HS-27A (cell line): ENCODE data around the gene DIAPH1.

Experiments used
- DNase-seq: peaks from one replicate; pipeline ENCODE4 v3.0.0-alpha.2; 2012; ENCODE audit warnings: low read depth, missing footprints

Gene DIAPH1

DNA sequence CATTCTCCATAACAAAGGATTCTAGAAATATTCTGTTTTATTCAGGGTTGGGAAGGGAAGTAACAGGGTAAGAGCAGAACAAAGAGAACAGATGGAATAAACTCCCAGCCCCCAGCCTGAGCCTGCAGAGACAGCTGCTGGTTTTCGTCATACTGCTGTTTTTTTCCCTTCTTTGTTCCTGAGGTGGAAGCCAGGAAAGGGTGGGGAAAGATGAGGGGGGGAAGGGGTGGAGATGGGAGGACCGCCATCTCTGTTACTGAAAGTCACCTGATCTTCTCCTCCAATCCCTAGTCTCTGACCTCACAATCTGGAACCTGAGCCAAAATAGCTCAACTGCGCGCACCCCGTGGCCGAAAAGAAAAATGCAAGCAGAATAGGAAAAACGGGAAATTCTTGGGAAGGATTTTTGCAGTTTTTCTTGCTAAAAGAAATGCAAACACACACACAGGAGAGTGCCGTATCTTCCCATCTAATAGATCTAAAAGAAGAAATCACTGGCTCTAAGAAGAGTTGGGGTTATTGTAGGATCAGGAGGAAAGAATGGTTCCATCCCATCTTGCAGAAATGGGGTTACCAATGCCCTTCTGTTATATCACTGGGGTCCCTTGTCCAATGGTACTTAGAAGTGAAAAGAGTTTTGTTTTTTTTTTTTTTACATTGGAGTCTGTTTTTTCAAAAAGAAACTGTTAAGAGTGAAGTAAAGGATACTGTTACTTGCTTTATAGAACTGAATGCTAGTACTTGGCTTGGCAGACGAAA lies 57.9 kb downstream of the DIAPH1 start:
- peak; percentile 51 for DNase-seq

DNA sequence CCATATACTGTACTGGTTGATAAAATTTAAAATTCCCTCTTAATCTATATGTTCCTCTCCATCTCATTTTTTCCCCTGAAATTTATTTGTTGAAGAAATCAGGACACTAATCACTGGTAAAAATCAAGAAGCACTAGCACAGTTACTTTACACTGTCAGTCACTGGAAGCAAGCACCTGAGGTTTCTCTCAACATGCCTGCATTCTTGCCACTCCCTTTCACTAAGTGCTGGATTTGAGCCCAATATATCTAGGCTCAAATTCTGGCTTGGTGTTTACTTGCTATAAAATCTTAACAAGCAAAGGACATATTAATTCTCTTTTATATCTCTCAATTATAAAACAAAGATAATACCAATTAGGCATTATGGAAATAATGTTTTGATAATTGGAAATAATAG lies 58.6 kb downstream of the DIAPH1 start:
- DNase-seq: no peak

DNA sequence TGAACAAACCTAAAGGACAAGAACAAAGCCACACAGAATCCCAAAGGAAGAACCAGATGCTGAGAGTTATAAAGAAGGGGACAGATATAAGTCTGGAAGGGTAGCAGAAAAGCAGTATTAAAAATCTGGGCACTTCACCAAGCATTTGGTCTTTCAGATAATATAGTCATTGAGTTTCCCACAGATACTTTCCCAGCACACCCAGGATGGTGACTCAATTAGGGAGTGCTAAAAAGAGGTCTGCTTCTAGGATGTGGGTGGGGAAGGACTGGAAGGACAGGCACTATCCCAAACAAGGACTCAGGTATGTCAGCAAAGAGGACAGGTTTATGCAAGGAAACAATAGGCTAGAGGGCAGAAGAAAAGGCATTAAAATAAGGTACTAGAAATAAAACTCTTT lies 59.3 kb downstream of the DIAPH1 start:
- DNase-seq: no peak

DNA sequence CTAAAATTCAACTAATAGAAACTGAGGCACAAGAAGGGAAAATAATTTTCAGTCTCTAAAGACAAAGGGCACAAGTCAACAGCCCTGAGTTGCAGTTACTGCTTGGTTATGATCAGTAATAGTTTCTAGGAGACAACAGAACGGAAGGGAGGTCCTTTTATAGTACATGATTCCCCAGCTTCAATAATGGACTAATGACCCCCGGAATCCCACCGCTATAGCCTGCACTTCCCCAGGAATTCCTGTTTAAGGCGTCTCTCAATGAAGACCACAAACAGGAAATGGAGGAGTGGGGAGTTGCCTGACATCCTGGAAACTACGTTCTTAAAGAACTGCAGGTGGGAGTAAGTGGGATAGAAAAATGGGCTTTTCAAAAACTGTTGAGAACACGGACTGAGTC lies 60.6 kb downstream of the DIAPH1 start:
- no peak for DNase-seq

DNA sequence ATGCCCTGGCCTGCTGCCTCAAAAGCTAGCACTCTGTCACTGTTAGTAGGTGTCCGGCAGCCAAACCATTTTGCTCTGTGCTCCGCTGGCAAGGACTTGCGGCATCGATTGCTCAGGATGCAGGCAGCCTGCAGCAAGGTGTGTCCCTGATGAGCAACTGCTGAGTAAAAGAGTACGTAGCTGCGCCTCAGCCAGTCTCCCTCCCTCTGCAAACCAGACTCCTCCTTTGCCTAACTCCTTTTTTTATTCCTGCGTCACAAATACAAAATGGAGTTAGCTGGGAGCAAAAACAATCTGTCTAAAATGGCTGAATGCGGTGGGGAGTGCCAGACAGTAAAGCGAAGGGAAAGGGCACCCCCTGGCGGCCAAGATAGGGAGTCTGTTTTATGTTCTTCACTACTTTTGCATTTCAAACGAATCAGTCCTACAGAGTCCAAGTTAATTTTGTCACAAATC lies 61.1 kb downstream of the DIAPH1 start:
- DNase-seq: no peak

DNA sequence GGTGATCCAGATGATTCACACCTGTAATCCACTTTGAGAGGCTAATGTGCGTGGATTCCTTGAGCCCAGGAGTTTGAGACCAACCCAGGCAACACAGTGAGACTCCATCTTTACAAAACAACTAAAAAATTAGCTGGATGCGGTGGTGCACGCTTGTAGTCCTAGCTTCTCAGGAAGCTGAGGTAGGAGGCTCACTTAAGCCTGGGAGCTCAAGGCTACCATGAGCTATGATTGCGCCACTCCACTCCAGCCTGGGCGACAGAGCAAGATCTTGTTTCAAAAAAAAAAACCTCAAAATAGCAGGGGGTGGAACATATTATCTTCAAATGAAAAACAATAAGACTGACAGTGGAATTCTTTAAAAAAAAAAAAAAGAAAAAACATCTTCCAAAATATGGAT lies 70.9 kb downstream of the DIAPH1 start:
- DNase-seq: no peak

DNA sequence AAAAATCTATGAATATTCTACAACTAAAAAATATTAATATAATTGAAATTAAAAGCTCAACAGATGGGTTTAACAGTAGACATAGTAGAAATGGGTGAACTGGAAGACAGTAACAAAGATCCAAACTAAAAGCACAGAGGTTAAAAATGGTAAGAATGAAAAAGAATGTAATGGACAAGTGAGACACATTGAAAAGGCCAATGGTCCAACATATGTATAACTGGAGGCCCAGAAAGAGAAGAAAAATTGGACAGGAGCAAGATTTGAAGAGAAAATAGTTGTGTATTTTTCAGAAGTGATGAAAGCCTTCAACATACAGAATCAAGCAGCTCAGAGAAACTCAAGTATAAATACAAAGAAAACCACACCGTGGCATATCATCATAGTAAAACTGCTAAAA lies 71.3 kb downstream of the DIAPH1 start:
- no peak for DNase-seq

DNA sequence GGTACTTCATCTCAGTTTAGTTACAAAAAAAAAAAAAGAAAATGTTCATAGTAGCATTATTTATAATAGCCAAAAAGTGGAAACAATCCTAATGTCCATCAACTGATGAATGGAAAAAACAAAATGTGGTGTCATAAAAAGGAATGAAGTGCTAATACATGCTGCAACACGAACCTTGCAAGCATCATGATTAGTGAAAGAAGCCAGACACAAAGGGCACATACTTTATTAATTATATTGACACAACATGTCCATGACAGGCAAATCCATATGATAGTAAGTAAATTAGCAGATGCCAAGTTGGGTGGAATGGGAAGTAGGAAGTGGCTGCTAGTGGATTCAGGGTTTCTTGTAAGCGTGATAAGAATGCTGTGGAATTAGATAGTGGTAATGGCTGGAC lies 75.7 kb downstream of the DIAPH1 start:
- no peak for DNase-seq

DNA sequence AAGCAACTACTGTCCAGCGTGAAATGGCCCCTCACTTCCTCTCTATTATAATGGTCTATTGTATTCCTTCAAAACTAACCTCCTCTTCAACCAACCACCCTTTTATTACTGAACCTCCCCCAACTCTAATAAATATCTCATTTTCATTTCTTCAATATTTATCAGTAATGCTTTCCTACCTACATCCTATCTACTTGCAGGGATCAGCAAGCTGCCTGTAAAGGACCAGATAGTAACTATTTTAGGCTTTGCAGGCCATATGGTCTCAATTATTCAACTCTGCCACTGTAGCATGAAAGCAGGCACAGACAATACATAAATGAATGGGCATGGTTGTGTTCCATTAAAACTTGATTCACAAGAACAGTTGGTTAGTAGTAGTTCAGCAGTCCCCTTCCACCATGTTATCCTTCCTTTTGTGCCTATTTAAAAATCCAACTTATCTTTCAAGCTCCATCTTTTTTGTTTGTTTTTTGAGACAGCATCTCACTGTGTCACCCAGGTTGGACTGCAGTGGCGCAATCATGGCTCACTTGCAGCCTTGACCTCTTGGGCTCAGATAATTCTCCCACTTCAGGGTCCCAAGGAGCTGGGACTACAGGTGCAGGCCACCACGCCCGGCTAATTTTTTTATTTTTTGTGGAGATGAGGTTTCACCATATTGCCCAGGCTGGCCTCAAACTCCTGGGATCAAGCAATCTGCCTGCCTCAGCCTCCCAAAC lies 84.1 kb downstream of the DIAPH1 start:
- no peak for DNase-seq

DNA sequence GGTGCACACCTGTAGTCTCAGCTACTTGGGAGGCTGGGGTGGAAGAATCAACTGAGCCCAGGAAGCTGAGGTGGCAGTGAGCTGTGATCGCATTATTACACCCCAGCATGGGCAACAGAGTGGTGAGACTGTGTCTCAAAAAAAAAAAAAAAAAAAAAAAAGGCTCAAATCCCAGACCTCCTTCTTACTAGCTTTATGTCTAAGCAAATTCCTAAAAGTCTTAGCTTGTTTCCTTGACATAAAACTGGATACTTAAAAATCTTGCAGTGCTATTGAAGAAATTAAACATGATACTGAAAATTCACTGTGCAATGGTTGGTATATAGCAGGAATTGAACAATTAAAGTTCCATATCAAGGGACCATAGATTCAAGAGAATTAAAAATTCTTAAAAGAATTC lies 84.9 kb downstream of the DIAPH1 start:
- DNase-seq: no peak

DNA sequence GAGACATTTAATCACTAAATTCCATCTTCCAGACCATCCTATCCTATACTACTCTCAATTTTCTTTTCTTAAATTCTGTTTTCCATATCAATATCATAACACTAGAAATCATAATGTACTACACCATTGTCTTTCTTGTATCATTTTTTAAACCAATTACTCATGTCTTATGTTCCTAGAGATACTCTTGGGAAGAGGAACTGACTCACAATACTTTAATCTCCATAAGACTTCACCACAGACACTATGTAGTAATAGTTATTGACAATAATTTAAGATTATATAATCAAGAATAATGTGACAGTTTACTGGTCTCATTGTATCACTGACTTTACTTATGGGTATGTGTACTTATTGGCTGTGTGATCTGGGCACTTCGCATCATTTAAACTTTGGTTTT lies 86.1 kb downstream of the DIAPH1 start:
- no peak for DNase-seq

DNA sequence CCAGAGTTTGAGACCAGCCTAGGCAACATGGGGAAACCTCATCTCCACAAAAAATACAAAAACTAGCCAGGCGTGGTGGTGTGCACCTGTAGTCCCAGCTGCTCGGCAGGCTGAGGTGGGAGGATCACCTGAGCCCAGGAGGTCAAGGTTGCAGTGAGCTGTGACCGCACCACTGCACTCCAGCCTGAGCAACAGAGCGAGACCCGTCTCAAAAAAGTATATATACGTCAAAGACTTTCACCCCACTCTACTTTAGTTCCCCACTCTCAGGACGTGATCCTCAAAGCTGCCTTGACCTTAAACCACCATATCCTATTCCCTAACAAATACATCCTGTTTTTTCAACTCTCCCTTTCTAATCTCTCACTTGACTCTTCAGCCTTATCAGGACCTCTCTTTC lies 88.9 kb downstream of the DIAPH1 start:
- DNase-seq: no peak

DNA sequence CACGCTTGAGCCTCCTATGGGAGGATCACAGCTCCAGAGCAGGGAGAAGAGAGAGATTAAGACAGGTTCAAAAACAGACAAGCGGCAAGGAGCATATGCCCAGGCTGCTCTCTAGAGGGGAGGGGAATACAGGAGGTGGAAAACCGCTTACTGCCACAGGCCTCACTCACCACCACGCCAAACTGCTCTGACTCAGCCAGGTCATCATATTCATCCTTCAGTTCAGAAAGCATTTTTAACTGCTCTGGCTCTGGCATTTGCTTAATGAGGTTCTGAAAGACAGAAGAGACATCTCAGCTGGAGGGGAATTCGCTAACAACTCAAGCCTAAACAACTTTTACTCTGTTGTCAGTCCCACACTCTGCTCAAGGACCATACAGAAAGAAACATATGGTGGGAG lies 89.8 kb downstream of the DIAPH1 start:
- no peak for DNase-seq

DNA sequence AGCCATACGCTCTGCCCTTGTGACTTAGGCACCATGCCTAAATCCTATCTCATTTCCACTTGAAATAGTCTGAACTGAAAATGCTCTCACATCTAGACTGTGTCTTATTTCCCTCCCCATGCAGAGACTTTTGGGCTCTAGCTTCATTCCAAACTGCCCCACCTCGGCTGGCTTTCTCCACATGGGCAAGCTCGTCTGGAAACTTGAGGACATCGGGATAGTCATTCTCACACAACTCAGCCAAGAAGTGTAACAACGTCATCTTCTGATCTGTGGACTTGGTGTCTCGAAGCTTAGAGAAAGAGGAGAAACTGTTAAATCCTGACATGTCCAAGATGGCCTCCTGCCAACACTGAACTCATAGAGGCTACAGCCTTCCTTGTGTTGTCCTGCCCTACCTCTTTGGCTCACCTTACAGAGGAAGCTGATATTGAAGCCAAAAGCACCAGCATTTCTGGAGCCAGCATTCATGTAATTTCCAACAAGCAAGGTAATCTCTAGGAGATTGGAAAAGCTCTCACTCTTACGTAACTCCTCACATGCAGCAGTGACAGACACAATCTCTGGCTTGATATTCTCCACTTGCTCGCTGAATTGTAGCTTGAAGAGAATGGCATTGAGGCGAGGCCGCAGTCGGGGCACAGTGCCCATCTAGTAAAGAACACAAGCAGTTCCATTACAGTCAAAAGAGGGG lies 90.4 kb downstream of the DIAPH1 start:
- DNase-seq: no peak

DNA sequence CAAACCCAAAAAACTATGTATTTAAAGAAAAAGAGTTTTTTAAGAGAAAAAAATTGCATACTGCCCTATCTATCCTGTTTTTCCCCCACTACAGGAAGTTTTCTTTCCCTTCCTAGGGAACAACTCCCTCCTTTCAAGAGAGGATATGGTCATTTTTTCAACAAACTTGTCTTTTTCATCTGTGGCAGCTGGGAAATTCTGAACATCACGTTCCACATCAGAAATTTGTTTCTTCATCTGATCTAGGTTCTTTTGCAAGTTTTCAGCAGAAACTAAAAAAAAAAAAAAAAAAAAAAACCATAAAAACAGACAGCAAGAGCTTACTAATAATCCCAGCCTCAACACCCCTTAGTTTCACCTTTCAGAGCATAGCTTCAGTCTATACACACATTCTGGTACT lies 91.4 kb downstream of the DIAPH1 start:
- no peak for DNase-seq

DNA sequence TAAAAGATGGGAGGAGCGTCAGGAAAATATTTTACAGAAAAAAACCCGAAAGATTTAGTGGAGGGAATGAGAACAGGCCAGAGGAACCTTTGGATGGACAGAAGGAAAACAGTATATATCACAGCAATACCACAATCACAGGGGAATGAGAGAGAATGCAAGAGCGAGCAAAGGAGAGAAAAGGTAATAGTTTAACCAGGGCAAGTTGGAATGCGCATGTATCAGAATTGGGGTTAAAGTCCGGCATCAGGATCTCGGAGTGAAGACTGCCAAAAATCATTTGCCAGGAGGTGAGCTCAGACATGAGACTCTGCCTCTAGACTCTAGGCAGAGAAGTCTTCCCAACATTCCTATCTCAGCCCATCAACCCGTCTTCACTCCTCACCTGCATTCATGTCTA lies 93.1 kb downstream of the DIAPH1 start:
- DNase-seq: no peak

DNA sequence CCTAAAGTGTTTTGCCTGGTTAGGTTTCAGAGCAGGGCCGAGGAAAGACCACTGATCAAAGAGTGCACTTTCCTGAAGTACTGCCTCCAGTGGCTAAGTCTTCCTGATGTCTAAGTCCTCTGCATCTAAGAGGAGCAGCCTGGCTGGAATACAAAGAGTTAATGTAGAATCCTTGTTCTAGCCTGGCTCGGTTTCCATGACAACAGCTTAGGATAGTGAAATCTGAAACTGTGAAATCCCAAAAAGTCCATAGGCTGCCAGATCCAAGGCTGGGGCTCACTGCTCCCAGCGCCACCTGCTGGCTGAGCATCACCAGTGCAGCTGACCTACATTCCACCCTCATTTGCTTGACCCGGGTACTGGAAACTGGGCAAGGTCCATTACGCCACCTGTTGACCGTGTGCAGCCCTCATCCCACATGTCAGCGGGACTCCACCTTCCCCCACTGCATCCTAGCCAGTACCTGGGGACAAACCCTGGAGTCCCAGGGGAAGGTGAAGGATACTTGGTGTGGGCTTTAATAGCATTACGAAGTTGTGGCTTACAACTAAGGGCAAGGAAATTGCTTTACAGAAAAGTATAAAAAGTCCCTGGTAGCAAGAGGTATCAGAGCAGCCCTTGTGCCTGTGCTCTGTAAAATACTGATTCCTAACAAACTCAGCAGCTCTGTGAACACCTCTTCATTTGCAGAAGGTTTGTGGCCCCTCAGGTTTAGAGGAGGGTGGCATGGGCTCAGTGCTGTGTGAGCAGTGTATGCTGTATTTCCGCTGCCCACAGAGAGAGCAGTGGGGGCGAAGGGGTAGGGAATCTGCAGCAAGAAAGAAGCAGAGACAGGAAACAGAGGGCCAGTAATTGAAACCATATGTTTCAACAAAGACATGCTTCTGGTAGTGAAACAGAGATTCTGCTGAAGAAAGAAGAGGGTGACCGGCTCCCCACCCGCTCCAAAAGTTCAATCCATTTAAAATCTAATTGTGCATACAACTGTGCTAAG lies 93.9 kb downstream of the DIAPH1 start:
- peak; percentile 58 for DNase-seq

DNA sequence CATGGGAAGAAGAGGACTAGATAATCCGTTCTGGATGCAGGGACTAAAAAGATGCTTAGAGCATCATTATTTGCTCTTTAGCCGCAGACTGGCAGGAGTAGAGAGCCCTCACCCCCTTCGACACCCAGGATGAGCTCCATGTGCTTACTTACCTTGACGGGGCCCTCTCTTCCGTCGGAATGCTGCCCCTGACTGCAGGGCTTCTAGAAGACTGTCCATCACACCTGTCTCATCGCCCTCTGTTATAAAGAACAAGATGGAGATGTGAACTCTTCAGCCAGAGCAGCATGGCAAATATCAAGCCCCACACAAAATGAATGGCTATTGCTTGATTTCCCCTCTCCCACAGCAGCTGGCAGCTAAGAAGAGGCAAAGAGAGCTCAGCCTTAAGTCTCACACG lies 94.8 kb downstream of the DIAPH1 start:
- no peak for DNase-seq

DNA sequence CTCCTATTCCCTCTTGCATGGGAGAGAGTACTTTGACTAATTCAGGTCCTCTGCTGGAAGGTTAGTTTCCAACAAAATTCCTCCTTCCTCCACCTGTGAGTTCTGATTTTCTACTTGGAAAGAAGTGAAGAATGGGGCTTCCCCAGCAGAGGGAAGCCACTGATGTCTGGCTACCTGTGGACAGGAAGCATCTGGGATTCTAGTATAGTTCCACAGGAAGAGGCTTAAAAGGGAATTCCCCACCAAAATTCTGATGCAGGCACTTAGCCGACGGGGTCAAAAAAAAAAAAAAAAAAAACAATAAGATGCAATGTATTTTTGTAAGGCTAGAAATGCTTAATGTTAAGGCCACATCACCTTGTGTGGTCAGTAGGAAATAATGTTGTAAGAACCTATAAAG lies 96.5 kb downstream of the DIAPH1 start:
- DNase-seq: no peak

DNA sequence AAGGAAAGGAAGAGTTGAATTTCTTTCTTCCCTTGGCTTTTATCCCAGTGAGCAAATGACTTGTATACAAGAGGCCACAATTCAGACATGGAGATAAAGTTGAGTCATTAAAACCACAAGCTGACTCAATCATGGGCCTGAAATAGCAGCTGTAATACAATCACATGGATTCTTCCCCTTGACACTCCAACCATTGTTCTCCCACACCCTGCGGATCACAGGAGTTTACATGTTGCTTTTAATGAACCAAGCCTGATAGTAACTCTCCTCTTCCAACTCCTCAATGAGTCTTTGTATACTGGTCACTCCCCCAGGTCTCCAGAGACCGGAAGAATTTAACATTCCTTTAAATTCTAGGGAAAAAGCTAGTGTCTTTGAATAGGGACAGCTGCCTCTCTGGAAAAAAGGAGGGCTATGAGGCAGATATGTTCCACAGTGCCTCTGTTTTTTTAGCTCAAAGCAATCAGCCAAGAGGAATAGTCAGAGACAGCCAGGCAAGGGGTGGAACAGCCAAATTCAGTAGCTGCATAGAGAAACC lies 97.5 kb downstream of the DIAPH1 start:
- DNase-seq: peak; percentile 73
